ENCODE measurements around the gene CACNA1B. TPM values are rescaled to one million over a fixed set of nuclear protein-coding genes. Genes with fewer than 3 reads are reported as not detected.

Gene CACNA1B
- total RNA-seq, 6 experiments from 2014 or later = not detected

DNA sequence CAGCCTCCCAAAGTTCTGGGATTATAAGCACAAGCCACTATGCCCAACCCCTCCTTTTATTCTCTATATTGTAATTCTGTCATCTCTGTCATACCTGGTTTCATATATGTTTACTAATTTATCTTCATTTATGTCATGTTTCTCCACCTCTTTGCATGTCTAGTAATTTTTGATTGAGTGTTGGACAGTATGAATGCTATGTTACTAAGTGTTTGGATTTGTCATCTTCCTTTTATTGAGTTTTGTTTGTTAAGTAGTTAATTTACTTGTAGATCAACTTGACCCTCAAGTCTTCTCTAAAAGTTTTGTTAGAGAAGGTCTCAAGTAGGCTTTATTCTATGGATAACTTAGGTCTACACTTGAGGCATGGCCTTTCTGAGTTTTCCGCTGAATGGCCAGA is 17.2 kb upstream of the CACNA1B start:
- no peak overlapping the region for H3K27ac Mint-ChIP-seq

DNA sequence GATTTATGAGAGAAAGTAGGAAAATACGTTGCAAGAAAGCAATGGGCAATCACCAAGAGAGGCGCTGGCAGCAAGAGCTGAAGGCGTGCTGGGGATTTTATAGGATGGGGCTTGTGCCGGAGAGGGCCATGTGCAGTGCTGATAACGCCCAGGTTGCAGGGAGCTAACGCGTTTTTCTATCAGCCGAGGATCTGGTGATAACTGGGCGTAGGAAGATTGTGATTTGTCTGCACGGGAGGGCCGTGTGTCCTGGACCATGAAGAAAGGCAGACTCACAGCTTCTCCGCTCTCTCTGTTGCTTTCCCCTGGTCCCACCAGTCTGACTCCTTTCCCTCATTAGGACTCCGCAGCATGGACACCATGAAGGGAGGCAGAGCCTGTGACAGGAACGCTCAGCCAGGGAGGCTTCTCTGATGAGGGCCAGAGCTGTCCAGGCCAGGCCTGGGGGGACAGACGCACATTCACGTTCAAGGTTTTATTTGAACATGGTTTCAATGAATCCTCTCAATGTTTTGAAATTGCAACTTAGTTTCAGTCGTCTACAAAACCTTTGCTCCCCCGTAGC is 11.9 kb upstream of the CACNA1B start:
- Mint-ChIP-seq H3K27me3 (ENCODE audit: insufficient read depth) (peaks cover 18% of the 10 kb centered on the region), H3K4me1 (ENCODE audit: low read depth) (no peaks in the 10 kb centered on the region), H3K9me3 (peaks cover 19% of the 10 kb centered on the region), H3K4me3 (no peak overlapping the region), H3K36me3 (ENCODE audit: low read depth) (peaks cover 4% of the 10 kb centered on the region; the same call in 1 of the 2 replicates), H3K27ac (no peak overlapping the region)
- TF ChIP-seq, protein P1, sequence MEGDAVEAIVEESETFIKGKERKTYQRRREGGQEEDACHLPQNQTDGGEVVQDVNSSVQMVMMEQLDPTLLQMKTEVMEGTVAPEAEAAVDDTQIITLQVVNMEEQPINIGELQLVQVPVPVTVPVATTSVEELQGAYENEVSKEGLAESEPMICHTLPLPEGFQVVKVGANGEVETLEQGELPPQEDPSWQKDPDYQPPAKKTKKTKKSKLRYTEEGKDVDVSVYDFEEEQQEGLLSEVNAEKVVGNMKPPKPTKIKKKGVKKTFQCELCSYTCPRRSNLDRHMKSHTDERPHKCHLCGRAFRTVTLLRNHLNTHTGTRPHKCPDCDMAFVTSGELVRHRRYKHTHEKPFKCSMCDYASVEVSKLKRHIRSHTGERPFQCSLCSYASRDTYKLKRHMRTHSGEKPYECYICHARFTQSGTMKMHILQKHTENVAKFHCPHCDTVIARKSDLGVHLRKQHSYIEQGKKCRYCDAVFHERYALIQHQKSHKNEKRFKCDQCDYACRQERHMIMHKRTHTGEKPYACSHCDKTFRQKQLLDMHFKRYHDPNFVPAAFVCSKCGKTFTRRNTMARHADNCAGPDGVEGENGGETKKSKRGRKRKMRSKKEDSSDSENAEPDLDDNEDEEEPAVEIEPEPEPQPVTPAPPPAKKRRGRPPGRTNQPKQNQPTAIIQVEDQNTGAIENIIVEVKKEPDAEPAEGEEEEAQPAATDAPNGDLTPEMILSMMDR (IDR thresholded peaks at IDR 0.05) = no peak
- no peak for DNase-seq

More for the DNA sequence above, 17.2 kb upstream of the CACNA1B start:
- Mint-ChIP-seq H3K4me1 (ENCODE audit: low read depth) (no peaks in the 10 kb centered on the region), H3K9me3 (peaks cover 35% of the 10 kb centered on the region), H3K4me3 (no peak overlapping the region), H3K27me3 (ENCODE audit: insufficient read depth) (peaks cover 9% of the 10 kb centered on the region), H3K36me3 (ENCODE audit: low read depth) (peaks cover 12% of the 10 kb centered on the region)
- no peak for DNase-seq
- TF ChIP-seq, protein P1 (IDR thresholded peaks at IDR 0.05) = no peak

DNA sequence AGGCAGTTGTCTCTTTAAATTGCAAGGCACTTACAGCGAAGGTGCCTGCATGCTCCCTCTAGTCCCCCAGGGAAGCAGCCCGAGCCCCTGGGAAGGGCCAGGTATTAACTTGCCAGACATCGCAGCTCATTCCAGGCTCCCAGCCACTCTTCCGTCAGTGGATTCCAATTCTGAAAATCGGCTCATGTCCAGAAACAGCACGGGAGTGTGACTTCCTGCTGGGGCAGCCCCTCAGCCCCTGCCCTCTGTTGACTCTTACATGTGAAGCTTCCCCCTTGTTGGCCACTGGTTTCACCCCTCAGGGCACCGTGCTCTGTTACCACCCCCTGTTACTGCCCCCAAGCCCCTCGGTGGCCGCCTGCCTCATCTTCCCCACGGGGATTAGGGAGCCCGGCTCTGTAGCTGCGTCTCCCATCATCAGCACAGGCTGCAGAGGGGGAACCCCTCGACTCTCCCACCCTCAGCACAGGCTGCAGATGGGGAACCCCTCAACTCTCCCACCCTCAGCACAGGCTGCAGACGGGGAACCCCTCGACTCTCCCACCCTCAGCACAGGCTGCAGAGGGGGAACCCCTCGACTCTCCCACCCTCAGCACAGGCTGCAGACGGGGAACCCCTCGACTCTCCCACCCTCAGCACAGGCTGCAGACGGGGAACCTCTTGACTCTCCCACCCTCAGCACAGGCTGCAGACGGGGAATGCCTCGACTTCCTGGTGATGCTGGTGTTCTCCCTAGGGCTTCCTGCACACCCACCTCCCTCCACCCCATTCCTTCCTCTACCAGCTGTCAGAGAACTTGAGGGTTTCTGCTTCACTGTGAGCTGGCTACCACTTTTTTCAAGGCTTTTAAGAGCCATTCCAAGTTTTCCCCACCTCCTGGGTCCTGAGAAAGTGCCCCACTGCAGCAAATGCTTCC is 11.1 kb upstream of the CACNA1B start:
- Mint-ChIP-seq H3K36me3 (ENCODE audit: low read depth) (no peaks in the 10 kb centered on the region), H3K4me3 (no peak overlapping the region), H3K4me1 (ENCODE audit: low read depth) (no peaks in the 10 kb centered on the region), H3K9me3 (peaks cover 15% of the 10 kb centered on the region), H3K27me3 (ENCODE audit: insufficient read depth) (peaks cover 18% of the 10 kb centered on the region), H3K27ac (no peak overlapping the region)
- DNase-seq = no peak
- TF ChIP-seq, protein P1 (IDR thresholded peaks at IDR 0.05) = no peak

DNA sequence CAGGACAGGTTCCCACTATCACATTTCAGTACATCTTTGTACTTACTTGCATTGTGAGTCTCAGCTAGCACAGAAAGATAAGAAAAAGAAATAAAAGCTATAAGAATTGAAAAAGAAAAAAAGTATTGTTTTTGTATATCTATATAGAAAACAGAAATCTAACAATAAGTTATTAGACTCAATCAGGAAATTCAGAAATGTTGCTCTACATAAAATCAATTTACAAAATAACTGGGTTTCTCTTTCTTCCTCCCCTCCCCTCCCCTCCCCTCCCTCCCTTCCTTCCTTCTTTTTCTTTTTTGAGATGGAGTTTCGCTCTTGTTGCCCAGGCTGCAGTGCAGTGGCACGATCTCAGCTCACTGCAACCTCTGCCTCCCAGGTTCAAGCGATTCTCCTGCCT is 7.2 kb upstream of the CACNA1B start:
- Mint-ChIP-seq H3K36me3 (ENCODE audit: low read depth) (no peaks in the 10 kb centered on the region), H3K27ac (no peak overlapping the region), H3K4me3 (no peak overlapping the region), H3K27me3 (ENCODE audit: insufficient read depth) (peaks cover 9% of the 10 kb centered on the region), H3K9me3 (peaks cover 9% of the 10 kb centered on the region; the same call in 1 of the 2 replicates), H3K4me1 (ENCODE audit: low read depth) (no peaks in the 10 kb centered on the region)
- TF ChIP-seq, protein P1 (IDR thresholded peaks at IDR 0.05) = no peak
- no peak for DNase-seq

DNA sequence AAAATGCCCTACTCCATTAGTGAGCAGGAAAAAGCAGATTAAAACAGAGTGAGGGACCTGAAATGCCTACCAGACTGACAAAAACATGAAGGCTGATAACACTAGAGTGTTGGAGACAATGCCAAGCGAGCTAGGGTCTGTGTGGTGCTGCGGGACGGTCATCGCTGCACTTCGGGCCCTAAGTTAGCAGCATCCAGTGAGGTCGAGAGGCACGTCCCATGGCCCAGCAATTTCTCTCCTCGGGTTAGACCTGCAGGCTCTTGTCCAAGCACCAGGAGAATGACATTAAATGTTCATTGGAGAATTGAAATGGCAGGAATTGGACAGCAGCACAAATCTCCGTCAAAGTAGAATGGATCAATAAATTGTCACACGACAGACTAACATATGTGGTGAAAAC is 5.3 kb upstream of the CACNA1B start:
- Mint-ChIP-seq H3K27me3 (ENCODE audit: insufficient read depth) (peaks cover 11% of the 10 kb centered on the region), H3K9me3 (peaks cover 20% of the 10 kb centered on the region), H3K4me3 (no peak overlapping the region), H3K4me1 (ENCODE audit: low read depth) (no peaks in the 10 kb centered on the region), H3K27ac (no peak overlapping the region), H3K36me3 (ENCODE audit: low read depth) (peaks cover 5% of the 10 kb centered on the region)
- TF ChIP-seq, protein P1 (IDR thresholded peaks at IDR 0.05) = no peak
- no peak for DNase-seq

Measured in HFFc6 (cell line).